Measurements from ENCODE around the gene KCNH2. TPM values are rescaled to one million over a fixed set of nuclear protein-coding genes. Genes with fewer than 3 reads are reported as not detected.

Gene KCNH2
- total and polyA plus RNA-seq, 4 donors, result 0.18 to 74.6 (median 0.33) TPM; not detected in 1

DNA sequence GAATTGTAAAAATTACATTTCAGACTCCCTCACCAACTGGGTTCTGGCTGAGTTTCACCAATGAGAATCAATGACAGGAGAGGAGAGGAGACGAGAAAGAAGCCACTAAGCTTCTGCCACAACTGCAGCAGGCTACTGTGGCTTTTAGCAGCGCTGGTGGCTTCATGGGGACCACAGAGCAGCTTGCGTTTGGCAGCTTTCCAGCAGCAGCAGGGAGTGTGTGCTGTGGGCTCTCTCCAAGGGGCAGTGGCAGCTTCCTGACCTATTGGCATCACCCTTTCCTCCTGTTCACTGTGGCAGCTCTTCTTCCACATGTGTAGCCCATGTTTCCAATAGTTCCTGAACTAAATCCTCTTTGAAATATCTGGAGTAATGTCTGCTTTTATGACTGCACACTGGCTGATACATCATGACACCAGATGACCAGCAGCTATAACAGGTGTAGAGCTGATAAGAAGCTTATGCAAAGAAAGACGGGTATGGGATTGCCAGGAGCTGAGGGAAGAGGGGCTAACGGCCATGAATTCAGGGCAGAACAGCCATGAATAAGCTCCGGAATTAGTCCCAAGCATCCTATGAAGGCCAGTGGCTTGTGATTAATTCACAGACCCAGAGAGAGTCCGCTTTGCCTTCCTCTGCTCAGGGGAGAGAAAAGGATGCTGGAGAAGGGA lies 46.8 kb downstream of the KCNH2 start:
- H3K27me3 ChIP-seq (ENCODE audit: control insufficient read depth in 4 of 4, insufficient read depth in 4 of 4, low read length in 3 of 4), result peaks cover 0 to 3% (median under 1%) of the 10 kb centered on the region in 4 donors
- no peaks in the 10 kb centered on the region for H3K36me3 ChIP-seq (ENCODE audit: control insufficient read depth in 4 of 4, insufficient read depth in 3 of 4, low read depth in 1 of 4, low read length in 3 of 4)
- no peaks in the 10 kb centered on the region for H3K4me1 ChIP-seq (ENCODE audit: control insufficient read depth in 4 of 4, insufficient read depth in 4 of 4, low read length in 3 of 4)
- DNase-seq (ENCODE audit: low spot score), result no peak
- WGBS, result 58% methylated on average over 7 of the region's 7 CpGs
- H3K9me3 ChIP-seq (ENCODE audit: control insufficient read depth in 4 of 4, low read length in 3 of 4), result no peaks in the 10 kb centered on the region
- no peak overlapping the region for H3K4me3 ChIP-seq (ENCODE audit: low read depth in 1 of 3, low read length in 3 of 3)
- H3K27ac ChIP-seq (ENCODE audit: low read depth in 1 of 2, low read length in 2 of 2), result no peak overlapping the region
- no peak overlapping the region for H3K9ac ChIP-seq (ENCODE audit: low read depth in 1 of 2, low read length in 2 of 2)
- TF ChIP-seq, protein P1, sequence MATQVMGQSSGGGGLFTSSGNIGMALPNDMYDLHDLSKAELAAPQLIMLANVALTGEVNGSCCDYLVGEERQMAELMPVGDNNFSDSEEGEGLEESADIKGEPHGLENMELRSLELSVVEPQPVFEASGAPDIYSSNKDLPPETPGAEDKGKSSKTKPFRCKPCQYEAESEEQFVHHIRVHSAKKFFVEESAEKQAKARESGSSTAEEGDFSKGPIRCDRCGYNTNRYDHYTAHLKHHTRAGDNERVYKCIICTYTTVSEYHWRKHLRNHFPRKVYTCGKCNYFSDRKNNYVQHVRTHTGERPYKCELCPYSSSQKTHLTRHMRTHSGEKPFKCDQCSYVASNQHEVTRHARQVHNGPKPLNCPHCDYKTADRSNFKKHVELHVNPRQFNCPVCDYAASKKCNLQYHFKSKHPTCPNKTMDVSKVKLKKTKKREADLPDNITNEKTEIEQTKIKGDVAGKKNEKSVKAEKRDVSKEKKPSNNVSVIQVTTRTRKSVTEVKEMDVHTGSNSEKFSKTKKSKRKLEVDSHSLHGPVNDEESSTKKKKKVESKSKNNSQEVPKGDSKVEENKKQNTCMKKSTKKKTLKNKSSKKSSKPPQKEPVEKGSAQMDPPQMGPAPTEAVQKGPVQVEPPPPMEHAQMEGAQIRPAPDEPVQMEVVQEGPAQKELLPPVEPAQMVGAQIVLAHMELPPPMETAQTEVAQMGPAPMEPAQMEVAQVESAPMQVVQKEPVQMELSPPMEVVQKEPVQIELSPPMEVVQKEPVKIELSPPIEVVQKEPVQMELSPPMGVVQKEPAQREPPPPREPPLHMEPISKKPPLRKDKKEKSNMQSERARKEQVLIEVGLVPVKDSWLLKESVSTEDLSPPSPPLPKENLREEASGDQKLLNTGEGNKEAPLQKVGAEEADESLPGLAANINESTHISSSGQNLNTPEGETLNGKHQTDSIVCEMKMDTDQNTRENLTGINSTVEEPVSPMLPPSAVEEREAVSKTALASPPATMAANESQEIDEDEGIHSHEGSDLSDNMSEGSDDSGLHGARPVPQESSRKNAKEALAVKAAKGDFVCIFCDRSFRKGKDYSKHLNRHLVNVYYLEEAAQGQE (IDR thresholded peaks at IDR 0.05), result no peak
- TF ChIP-seq, protein P2, sequence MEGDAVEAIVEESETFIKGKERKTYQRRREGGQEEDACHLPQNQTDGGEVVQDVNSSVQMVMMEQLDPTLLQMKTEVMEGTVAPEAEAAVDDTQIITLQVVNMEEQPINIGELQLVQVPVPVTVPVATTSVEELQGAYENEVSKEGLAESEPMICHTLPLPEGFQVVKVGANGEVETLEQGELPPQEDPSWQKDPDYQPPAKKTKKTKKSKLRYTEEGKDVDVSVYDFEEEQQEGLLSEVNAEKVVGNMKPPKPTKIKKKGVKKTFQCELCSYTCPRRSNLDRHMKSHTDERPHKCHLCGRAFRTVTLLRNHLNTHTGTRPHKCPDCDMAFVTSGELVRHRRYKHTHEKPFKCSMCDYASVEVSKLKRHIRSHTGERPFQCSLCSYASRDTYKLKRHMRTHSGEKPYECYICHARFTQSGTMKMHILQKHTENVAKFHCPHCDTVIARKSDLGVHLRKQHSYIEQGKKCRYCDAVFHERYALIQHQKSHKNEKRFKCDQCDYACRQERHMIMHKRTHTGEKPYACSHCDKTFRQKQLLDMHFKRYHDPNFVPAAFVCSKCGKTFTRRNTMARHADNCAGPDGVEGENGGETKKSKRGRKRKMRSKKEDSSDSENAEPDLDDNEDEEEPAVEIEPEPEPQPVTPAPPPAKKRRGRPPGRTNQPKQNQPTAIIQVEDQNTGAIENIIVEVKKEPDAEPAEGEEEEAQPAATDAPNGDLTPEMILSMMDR (IDR thresholded peaks at IDR 0.05; ENCODE audit: low read depth, low read length, missing input control), result no peak
- TF ChIP-seq HNF4A (conservative IDR thresholded peaks at IDR 0.05) (no peak), HNF4G (IDR thresholded peaks at IDR 0.05) (no peak), FOXA2 (IDR thresholded peaks at IDR 0.05) (no peak), RAD21 (IDR thresholded peaks at IDR 0.05) (no peak)

DNA sequence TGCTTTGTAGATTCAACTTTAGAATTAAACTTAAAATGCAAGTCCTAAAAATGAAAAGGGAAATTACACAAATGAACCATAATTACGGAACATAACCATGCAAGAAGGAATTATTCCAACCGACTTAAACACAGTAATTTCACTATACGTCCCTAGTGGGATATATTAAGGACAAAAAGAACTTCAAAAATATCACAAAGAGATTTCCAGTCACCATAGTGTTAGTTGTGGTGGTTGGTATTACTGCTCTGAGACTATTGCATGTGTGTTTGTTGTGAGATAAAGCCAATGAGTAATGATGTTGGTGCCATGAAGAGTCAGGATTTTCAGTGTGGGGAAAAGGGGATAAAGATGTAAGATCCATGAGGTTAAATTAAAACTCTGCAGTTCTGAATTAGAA lies 49.6 kb downstream of the KCNH2 start:
- Histone ChIP-seq H3K4me3 (ENCODE audit: low read depth in 1 of 3, low read length in 3 of 3) (no peak overlapping the region), H3K27ac (ENCODE audit: low read depth in 1 of 2, low read length in 2 of 2) (no peak overlapping the region), H3K36me3 (ENCODE audit: control insufficient read depth in 4 of 4, insufficient read depth in 3 of 4, low read depth in 1 of 4, low read length in 3 of 4) (no peaks in the 10 kb centered on the region), H3K9me3 (ENCODE audit: control insufficient read depth in 4 of 4, low read length in 3 of 4) (no peaks in the 10 kb centered on the region), H3K9ac (ENCODE audit: low read depth in 1 of 2, low read length in 2 of 2) (no peak overlapping the region), H3K4me1 (ENCODE audit: control insufficient read depth in 4 of 4, insufficient read depth in 4 of 4, low read length in 3 of 4) (no peaks in the 10 kb centered on the region), H3K27me3 (ENCODE audit: control insufficient read depth in 4 of 4, insufficient read depth in 4 of 4, low read length in 3 of 4) (peaks cover 0 to 7% (median 0%) of the 10 kb centered on the region in 4 donors)
- 90% methylated on average over 3 of the region's 3 CpGs for WGBS
- no peak for DNase-seq (ENCODE audit: low spot score)
- TF ChIP-seq HNF4G (IDR thresholded peaks at IDR 0.05) (no peak), HNF4A (conservative IDR thresholded peaks at IDR 0.05) (no peak), RXRA (IDR thresholded peaks at IDR 0.05) (no peak), RAD21 (IDR thresholded peaks at IDR 0.05) (no peak), JUND (IDR thresholded peaks at IDR 0.05) (no peak), GABPA (IDR thresholded peaks at IDR 0.05 in 1 of 2, conservative IDR thresholded peaks at IDR 0.05 in 1 of 2) (no peak), TAF1 (conservative IDR thresholded peaks at IDR 0.05) (no peak), NR2F2 (IDR thresholded peaks at IDR 0.05) (no peak), SP1 (IDR thresholded peaks at IDR 0.05) (no peak), FOXA1 (IDR thresholded peaks at IDR 0.05) (no peak), EGR1 (IDR thresholded peaks at IDR 0.05; ENCODE audit: low read depth in 2 of 2) (no peak), YY1 (IDR thresholded peaks at IDR 0.05) (no peak), FOXA2 (IDR thresholded peaks at IDR 0.05) (no peak)
- TF ChIP-seq, protein P3, sequence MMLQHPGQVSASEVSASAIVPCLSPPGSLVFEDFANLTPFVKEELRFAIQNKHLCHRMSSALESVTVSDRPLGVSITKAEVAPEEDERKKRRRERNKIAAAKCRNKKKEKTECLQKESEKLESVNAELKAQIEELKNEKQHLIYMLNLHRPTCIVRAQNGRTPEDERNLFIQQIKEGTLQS (IDR thresholded peaks at IDR 0.05), result no peak
- TF ChIP-seq, protein P4, sequence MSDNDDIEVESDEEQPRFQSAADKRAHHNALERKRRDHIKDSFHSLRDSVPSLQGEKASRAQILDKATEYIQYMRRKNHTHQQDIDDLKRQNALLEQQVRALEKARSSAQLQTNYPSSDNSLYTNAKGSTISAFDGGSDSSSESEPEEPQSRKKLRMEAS (IDR thresholded peaks at IDR 0.05), result no peak
- TF ChIP-seq, protein P2 (IDR thresholded peaks at IDR 0.05; ENCODE audit: low read depth, low read length, missing input control), result no peak
- TF ChIP-seq, protein P5, sequence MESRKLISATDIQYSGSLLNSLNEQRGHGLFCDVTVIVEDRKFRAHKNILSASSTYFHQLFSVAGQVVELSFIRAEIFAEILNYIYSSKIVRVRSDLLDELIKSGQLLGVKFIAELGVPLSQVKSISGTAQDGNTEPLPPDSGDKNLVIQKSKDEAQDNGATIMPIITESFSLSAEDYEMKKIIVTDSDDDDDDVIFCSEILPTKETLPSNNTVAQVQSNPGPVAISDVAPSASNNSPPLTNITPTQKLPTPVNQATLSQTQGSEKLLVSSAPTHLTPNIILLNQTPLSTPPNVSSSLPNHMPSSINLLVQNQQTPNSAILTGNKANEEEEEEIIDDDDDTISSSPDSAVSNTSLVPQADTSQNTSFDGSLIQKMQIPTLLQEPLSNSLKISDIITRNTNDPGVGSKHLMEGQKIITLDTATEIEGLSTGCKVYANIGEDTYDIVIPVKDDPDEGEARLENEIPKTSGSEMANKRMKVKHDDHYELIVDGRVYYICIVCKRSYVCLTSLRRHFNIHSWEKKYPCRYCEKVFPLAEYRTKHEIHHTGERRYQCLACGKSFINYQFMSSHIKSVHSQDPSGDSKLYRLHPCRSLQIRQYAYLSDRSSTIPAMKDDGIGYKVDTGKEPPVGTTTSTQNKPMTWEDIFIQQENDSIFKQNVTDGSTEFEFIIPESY (IDR thresholded peaks at IDR 0.05), result no peak
- TF ChIP-seq, protein P1 (IDR thresholded peaks at IDR 0.05), result no peak
